ENCODE data around the gene LRRC8D.

The LRRC8D gene

DNA sequence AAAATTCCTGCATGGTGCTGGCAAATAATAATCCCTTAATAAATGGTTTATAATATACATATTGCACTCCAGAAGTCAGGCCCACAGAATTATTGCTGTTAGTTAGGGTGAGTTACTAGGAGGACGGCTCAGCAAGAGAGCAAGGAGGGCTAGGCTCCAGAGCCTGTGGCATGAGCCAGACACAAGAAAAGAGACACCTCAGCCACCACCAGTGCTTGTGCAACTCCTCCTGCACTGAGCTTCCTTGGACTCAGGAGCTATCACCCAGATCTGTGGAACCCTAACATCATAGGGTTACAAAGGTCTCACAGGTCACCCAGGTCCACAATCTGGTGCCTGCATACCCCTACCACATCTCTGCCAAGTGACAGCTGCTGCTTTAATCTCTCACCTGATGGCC is 12.8 kb upstream of the LRRC8D start:
- DNase-seq: no peak

DNA sequence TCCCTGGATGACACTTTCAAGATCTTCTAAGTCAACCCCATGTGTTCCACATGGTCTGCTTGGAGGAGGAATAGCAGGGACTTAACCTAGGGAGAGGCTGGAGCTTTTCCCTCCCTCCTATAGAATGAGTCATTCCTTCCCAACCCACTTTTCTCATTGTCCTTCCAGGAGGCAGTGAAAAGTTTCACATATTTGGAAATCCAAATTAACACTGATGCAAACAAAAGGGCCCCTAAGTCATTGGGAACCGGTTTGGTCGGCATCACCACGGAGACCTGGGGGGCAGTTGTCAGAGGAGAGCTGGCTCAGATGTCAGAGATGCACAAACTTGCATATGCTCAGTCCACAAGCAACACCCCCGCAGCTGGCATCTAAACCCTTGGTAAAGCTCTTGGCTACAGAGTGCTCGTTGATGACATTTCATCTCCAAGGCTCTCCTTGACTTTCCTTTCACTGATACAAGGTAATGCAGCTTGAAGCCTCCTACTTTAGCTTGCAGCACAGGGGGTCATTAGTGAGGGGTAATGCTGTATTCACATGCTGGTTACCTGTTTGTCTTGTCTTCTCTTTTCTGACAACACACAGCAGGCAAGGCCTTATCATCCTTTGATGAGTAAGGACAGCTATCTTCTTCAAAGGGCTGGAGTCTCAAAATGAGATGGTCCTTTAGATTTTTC is 12.3 kb upstream of the LRRC8D start:
- no peak for DNase-seq

DNA sequence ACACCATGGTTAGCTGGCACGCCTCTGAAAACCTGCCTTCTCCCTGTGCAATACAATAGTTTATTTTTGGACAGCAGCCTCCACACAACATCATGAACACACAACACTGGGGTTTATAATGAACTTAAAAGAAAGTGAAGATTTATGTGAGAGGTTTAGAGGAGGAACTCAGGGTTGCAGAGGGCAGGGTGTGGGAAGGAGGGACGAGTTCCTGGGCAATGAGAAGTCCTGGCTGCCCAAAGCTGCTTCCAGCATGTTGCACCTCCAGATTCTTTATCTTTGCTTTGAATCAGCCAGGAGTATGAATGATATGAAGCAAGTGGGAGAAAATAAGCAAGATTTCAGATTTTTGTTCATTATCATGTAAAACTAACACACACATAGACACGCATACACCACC is 11.3 kb upstream of the LRRC8D start:
- no peak for DNase-seq

DNA sequence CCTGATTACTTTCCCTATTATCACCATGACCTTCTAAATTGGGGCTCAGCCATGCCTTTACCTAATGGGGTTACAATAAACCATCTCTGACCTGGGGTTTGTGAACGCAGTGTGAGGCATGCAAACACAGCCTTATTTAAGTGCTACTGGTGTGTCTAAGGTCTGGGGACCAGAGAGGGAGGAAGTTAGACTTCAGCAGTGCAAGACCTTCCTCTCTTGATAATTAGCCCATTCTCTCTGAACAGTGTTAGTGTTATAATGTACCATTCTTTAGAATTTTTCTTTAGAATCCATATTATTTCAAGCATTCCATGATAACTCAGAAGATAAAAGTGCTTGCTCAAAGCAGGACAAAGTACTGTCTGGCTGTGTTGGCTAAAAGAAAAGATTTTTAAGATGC is 10.5 kb upstream of the LRRC8D start:
- no peak for DNase-seq

DNA sequence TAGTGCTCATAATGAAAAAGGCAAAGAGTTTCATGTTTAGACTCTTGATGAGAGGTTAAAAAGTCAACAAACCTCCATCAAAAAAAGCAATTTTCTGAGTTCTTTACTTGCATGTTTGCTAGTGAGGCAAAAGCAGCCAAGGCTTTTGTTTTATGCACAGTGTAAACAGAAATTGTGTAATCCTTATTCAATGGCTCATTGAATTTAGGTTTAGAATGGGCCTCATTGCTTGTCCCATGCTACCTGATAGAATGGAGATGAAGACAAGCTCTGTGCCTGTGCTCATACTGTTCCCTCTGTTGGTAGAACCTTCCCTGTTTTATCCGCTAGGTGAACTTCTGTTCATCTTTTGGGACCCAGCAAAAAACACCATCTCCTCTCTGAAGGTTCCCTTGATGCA is 10.0 kb upstream of the LRRC8D start:
- no peak for DNase-seq

DNA sequence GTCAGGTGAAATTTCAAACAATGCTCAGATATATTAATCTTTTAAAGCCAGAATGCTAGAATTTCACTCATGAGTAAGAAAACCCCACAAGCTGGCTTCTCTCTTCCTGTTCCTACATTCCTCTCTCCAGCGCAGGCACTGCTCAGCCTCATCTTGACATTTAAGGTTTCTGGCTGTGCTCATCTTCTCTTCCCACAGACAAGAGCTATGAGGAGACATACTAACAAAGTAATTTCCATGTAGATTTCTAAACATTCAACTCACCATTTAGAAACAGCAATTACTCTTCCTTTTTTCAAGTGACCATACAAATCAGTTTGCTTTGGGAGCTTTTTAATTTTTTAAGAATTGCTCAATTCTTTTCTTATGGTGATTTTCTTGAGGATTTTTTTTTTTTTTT is 7.8 kb upstream of the LRRC8D start:
- DNase-seq: no peak

DNA sequence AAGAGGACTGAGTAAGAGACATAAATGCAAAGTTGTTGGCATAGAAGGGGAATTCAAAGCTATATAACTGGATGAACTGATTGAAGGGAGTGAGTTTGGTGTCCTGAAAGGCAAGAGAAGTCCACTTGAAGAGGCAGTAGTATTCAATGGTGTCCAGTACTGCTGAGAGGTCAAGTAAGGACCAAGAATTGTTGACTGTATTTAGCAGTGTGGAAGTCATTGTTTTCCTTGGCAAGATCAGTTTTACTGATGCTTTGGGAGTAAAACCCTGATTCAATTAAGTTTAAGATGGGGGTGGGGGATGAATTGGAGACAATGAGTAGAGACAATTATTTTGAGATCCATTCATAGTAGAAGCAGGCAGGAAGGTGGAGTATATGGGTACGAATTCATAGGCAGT is 5.8 kb upstream of the LRRC8D start:
- DNase-seq: no peak

DNA sequence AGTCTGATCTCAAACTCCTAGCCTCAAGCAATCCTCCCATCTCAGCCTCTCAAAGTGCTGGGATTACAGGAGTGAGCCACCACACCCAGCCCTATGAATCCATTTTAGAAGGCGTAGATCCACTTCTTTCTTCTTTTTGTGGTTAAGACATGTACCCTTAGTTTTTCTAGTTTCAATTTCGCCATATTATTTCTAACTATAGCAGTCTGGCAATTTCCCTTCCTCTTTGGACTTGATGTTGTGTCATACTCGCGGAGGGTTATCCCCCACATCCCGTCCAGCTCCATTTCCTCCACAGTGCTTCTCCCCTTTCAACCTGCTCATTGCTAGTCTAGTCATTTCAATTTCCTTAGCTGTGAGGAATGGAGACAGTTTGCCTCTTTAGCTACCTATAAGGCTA is 5.2 kb upstream of the LRRC8D start:
- DNase-seq: no peak

DNA sequence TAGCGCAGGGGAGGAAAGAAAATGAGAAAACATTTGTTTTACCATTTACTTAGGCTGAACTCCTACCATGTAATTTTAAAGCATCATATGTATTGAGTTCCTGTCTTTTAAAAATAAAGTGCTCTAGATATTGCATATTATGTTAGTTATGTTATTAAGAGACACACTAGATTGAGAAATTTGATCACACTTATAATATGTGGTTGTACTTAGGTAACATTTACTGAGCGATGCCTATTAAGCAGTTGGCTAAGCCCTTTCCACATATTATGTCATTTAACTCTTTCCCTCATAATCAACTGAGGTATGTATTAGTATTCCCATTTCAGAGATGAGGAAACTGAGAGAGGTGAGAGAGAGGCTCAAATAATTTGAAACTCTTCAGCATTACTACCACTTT is 4.5 kb upstream of the LRRC8D start:
- DNase-seq: no peak

DNA sequence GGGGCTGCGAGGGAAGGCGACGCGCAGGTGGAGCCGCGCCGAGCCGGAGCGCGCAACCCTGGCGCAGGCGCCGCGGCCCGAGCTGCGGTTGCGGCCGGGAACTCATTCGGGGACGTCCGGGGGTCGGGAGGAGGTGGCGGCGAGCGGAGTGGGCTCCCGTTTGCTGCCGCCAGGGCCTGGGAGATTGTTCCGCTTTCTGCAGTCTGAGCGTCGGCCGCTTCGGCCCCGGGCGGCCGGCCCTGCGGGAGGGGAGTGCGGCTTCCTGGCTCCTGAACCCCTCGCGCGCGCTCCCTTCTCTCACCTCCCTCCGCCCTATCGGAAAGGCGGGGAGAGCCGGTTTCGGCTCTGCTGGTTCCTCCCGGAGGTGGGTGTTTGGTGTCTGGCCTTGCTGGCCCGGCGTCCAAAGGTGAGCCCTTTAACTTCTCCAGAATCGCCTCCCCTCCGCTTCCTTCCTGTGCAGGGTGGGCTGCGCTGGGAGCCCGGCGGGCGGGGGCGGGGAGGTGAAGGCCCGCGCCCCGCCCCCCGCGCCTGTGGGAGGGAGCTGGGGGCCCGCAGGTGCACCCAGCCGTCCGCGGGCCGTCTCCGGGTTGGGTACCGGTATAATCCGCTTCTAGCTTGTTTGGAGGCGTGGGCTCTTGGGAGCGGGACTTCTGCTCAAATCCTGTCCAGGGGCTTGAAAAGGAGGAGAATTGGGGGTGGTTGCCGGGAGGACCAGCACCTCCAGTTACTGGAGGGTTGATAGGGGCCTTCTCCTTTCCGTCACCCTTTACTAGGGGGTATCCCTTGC is 683 bp downstream of the LRRC8D start:
- peak; percentile 75 for DNase-seq

DNA sequence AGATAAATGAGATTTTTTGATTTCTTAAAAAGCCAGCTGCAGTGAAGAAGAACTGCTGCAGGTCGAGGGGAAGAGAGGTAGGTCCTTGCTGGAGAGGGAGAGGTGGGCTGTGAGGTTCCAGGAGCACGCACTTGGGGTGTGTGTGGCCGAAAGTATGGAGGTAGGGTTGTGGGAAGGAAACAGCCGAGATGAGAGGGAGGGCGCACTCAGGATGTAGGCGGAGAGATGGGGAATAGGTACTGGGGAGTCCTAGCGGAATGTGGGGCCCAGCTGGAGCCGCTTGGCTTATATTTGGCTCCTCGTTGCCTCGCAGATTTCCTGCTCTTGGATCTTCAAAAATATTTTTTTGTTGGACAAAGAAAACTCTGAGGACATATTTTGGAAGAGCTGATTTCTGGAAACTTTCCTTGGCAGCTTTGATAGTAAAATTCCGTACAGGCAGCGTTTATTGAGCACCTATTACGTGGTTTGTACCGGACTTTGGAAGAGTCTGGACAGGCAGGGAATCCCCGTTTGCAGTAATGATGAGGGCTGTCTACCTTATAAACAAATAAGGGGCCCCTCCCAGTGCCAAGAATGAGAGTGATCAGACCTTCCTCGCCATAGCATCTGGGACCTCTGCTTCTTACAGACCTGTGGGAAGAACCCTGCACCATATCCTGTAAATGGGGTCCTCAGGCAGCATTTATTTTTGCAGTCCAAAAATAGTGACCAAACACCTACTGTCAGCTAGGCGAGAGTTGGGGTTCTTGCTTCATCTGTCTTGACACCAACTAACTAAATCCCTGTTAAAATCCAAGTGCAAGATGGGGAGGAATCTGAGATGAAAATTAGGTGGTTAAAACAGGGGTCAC is 1.5 kb downstream of the LRRC8D start:
- DNase-seq: no peak

DNA sequence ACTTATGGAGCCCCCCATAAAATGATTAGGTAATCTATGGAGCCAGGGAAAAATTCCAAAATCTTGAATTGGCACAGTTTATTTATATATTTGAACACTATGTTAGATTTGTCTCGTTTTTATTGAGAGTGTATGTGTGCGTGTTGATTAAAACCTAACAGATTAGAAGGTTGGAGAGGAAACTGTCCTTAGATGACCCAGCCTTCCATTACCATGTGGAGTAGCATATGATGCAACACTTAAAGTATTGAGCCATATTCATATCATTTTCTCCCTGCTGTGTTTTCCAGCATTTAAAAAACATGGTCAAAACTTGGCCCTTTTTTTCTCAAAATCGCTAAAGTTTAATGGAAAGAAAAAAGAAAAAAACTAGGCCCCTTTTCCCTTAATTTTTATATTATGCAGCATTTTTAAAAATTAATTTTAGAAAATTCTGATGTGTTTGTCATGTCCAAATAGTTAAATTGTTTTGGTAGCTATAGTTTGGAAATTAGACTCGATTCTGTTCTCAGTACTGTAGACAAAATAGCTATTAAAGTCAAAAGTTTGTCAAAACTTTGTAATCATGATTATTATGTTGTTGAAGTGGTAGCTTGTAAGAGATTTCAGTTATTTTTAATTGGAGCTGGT is 2.3 kb downstream of the LRRC8D start:
- no peak for DNase-seq

DNA sequence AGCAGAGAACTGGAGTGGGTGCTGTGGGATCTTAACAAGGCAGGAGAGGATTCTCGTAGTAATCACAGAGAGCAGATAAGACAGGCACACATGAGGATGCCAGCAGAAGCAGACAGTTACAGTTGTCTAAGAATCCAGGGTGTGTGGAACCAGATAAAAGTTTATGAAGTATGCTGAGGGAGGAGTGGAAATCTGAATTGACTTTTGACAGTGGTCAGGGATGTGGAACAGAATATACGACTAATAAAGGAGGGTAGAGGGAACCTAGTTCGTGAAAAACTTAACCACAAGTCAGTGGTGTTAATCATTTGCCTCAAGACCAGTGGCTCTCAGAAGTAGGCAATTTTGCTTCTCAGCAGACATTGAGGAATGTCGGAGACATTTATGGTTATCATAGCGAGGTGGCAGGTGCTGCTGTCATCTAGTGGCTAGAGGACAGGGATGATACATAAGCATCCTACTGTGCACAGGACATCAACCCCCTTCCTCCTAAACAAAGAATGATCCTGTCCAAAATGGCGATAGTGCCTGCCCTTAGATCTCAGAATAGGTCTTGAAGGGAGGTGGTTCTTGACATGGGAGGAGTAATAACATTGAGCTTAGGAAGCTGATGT is 3.0 kb downstream of the LRRC8D start:
- no peak for DNase-seq

DNA sequence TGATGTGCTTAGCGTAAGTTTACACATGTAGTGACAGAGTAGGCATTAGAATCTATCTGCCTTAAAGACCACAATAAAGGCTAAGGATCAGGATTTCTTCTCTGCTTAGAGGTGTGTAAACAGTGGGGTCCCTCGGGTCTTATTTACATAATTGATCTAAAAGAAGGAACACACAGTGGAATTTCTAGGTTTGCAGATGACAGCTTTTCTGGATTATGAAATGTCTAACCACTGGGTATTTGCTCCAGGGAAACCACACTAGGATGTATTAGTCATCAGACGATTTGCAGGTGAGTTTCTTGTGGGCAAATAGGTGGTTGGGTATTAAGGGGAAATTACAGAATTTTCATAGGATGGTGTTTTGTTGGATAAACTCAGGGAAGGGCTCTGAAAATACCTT is 5.8 kb downstream of the LRRC8D start:
- DNase-seq: no peak

DNA sequence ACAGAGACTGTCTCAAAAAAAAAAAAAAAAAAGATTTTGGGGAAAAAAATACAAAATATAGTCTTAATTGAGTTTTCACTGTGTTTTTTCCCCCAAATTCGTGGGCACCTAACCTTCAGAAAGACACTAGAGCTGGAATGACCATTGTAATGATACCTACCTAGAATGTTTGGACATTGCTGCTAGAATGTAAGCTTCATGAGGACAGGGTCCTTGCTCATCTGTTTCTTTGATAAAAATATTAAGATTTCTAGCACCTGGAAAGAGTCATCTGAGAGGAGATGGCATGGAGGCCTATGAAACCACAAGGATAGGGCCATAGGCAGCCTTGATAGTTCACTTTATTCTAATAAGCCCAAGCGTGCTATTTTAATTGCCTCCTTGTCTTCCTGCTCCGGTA is 6.5 kb downstream of the LRRC8D start:
- DNase-seq: no peak

DNA sequence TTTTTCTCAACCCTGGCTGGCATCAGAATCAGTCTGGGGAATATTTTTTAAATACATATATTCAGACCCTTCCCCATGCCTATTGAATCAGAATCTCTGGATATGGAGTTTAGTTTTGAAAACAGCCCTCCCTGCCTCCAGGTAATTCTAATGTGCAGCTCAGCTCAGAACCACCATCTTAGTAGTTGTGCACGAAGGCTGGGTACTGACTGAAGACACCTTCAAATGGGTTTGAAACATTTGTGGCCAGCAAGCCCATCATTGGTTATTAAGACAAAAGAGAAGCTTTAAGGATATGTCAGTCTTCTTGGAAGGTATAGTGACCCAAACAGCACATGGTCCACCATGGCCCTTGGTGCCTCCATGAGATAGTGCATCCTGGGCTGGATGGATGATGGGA is 7.1 kb downstream of the LRRC8D start:
- no peak for DNase-seq

DNA sequence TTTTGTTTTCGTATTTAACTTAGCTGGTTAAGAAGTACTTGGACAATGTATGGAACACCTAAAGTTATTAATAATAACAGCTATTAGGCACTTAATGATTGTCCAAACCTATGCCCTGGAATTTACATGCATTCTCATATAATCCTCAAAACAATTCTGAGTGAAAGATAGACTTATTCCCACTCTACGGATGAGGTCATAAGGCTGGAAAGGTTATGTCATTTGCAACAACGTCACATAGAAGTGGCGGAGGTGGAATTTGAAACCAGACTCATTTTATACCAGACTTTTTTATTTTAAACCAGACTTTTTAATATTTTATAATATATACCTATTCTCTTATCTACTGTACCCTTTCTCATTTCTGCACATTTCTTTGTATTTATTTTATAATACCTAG is 8.4 kb downstream of the LRRC8D start:
- no peak for DNase-seq

DNA sequence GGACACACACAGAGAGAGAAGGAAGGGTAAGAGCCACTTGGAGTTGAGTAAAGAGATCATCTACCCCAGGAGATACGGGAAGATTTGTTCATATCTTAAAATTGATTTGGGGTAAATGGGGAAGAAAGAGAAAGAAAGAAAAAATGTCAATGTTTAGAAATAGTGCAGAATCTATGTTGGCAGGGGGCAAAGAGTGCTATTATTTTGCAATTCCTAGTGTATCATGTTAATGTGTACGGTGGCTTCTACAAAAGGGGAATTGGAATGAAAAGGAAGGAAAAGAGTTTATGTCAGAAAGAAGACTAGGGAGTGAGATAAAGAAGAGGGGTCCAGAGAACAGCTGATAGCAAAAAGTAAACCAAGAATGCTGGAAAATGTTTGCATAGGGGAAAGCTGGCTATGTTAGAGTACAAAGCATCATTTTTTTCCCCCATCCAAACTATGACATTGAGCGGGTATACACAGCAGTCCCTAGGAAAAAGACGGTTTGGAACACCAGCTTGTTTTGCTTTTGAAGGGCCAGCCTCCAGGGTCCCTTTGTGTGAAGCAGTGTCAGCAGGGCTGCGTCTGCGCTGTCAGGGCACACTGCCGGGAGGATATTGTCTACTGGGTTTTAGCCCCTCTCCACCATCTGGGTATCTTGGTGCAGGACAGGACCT is 10.8 kb downstream of the LRRC8D start:
- DNase-seq: no peak

DNA sequence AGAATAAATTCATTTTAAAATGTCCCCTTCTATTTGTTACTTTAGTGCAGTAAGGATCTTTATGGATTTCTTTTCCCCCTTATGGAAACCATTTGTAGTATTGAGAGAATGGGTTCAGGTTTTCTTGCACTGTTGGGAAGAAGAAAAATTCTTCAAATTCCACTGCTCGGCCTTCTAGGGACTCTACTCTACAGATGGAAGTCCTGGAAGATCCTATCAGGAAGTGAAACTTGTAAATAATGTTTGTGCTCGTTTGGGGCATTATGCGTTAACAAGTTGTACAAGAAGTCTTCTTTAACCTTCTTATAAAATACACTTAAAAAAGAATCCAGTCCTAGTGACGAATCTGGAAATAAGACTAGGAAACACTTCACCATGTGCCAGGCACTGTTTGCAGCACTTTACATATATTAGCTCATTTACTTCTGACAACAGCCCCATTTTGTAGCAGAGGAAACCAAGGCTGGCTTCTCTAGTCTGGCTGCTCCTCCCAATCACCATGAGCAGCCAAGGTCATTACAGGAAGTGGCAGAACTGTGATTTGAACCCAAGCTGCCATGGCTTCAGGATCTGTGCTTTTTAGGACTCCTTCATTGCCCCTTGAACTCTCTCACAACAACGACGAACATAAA is 11.8 kb downstream of the LRRC8D start:
- DNase-seq: no peak

DNA sequence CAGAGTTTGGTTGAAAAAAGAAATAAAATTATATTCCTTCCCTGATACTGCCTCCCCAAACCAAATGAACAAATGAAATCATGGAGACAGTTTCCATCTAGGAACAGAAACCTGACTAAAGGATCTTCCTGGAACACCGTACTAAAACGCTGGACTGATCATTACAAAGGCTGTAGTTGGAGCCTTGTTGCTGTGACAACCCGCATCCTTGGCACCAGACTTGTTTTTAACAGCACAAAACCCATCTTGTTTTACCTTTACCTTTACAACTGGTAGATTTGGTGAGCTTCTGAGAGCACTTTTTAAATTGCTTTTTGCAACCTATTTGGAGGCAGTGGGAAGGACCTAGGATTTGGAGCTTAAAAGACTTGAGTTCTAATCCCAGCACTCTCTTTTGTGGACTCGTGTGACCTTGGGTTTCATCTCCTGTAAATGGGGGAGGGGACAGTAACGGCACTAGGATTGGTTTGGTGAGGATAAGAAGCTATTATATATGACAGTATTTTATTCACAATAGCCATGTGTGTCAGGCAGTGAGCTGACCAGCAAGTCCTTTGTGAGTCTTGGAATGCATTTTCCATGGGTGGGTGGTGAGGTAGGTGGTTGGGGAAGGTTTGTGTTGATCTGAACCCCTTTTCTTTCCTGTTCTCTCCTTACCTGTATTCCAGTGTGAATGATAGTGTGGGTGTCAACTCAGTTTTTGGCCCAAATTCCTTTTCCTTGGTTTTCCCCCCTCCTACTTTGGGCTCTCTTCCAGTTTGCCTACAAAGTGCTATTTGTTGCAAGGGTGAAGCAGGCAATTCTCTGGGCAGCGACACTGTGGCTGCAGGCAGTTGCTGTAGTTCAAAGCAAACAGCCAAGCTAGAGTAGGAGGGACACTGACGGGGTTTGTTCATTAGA is 12.6 kb downstream of the LRRC8D start:
- no peak for DNase-seq

All from CD4-positive, alpha-beta T cell treated with Interleukin-6 for 4 hours (primary cell).